Dendritic cell treated with granulocyte-macrophage colony-stimulating factor and Interleukin-4, amounts not matched to agents 40 ng/mL and 50 ng/mL, for 4 days (primary cell): ENCODE measurements around the gene PRM2.

Experiments
- H3K27ac Mint-ChIP-seq: one replicate; pipeline ENCODE4 v1.8.0; 2022; ENCODE audit warnings: mild to moderate bottlenecking, mixed read lengths
- H3K27me3 Mint-ChIP-seq: one replicate; pipeline ENCODE4 v1.8.0; 2022; ENCODE audit warnings: mild to moderate bottlenecking, mixed read lengths
- H3K36me3 Mint-ChIP-seq: one replicate; pipeline ENCODE4 v1.8.0; 2022; ENCODE audit warnings: low read depth, mixed read lengths
- H3K4me1 Mint-ChIP-seq: one replicate; pipeline ENCODE4 v1.8.0; 2022; ENCODE audit warnings: low read depth, mixed read lengths
- H3K4me3 Mint-ChIP-seq: one replicate; pipeline ENCODE4 v1.8.0; 2022; ENCODE audit warnings: mild to moderate bottlenecking, moderate library complexity, mixed read lengths
- H3K9me3 Mint-ChIP-seq: one replicate; pipeline ENCODE4 v1.8.0; 2022; ENCODE audit warnings: mixed read lengths
- intact Hi-C: fragments of 100-400 bp; cut with micrococcal nuclease; formaldehyde crosslinking; loops from one replicate; pipeline ENCODE4 v1.15.0; 2022

The PRM2 gene

DNA sequence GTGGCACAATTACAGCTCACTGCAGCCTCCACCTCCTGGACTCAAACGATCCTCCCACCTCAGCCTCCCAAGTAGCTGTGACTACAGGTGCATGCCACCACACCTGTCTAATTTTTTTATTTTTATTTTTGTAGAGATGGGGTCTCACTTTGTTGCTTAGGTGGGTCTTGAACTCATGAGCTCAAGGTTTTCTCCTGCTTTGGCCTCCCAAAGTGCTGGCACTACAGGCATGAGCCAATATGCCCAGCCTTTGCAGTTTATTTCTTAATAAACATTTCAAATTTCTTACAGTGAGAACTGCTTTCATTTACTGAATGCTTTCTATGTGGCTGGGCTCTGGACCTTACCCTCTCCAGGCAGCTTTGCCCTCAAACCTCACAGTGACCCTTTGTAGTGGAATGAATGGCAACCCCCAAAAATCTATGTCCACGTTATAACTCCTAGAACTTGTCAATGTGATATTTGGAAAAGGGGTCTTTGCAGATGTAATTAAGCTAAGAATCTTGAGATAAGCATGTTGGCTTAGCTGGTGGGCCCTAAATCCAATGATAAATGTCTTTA, 5.6 kb downstream of the PRM2 start:
- Mint-ChIP-seq H3K27me3 (peaks cover 40% of the 10 kb centered on the region), H3K4me1 (peaks cover 42% of the 10 kb centered on the region), H3K36me3 (no peaks in the 10 kb centered on the region), H3K27ac (peak overlapping the region; percentile 24), H3K9me3 (no peaks in the 10 kb centered on the region), H3K4me3 (no peak overlapping the region)
- intact Hi-C loops: no loop called here

- Mint-ChIP-seq H3K36me3 (no peaks in the 10 kb centered on the region), H3K27me3 (peaks cover 30% of the 10 kb centered on the region), H3K27ac (peak within 1 kb of the TSS; percentile 24), H3K9me3 (no peaks in the 10 kb centered on the region), H3K4me3 (no peak within 1 kb of the TSS), H3K4me1 (peaks cover 57% of the 10 kb centered on the region)
- intact Hi-C loops: no loop called here
Observed at GRCh38 chr16:11268921-11269375, 7.3 kb downstream of the PRM2 start, which contains the start of gene TNP2. TSS of gene TNP2 (minus strand) at chr16:11269325. CDS start at chr16:11269262, 63 bp downstream.

- Mint-ChIP-seq H3K9me3 (no peaks in the 10 kb centered on the region), H3K4me1 (peaks cover 42% of the 10 kb centered on the region), H3K27me3 (peaks cover 36% of the 10 kb centered on the region), H3K27ac (peak overlapping the region; percentile 64), H3K4me3 (no peak overlapping the region), H3K36me3 (no peaks in the 10 kb centered on the region)
- intact Hi-C loops: no loop called here
Observed at GRCh38 chr16:11265124-11265523, 11.2 kb downstream of the PRM2 start.

GRCh38 chr16:11264155-11264832, 12.0 kb downstream of the PRM2 start:
- Mint-ChIP-seq H3K27me3 (peaks cover 40% of the 10 kb centered on the region), H3K27ac (peak overlapping the region; percentile 47), H3K36me3 (no peaks in the 10 kb centered on the region), H3K4me3 (no peak overlapping the region), H3K4me1 (peaks cover 41% of the 10 kb centered on the region), H3K9me3 (no peaks in the 10 kb centered on the region)
- intact Hi-C loops: no loop called here

DNA sequence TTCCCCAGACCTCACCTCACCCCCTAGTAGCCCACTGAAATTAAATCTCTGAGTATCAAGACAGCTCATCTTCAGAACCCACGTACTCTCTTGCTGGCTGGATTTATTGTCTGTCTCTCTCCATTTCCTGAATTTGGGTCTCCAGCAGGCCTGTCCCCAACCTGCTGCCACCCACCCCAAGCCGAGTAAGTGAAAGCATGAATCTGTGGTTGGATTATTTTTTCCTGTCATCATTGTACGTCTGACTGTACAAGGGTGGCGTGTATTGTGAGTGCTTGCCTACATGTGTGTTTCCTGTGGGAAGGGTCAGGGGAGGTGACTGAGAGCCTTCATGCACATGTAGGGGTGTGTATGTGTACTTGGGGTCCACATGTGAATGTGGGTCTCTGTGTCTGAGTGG, 12.5 kb downstream of the PRM2 start:
- intact Hi-C loops: no loop called here
- Mint-ChIP-seq H3K4me1 (peaks cover 46% of the 10 kb centered on the region), H3K4me3 (no peak overlapping the region), H3K36me3 (no peaks in the 10 kb centered on the region), H3K9me3 (no peaks in the 10 kb centered on the region), H3K27me3 (peaks cover 37% of the 10 kb centered on the region), H3K27ac (peak overlapping the region; percentile 47)

GRCh38 chr16:11262915-11263314, 13.4 kb downstream of the PRM2 start:
- H3K36me3 Mint-ChIP-seq: no peaks in the 10 kb centered on the region
- H3K27ac Mint-ChIP-seq: no peak overlapping the region
- intact Hi-C loops: no loop called here

GRCh38 chr16:11260596-11260966, 15.7 kb downstream of the PRM2 start:
- Mint-ChIP-seq H3K36me3 (peaks cover 7% of the 10 kb centered on the region), H3K27ac (peak overlapping the region; percentile 69), H3K27me3 (peaks cover 23% of the 10 kb centered on the region), H3K9me3 (no peaks in the 10 kb centered on the region), H3K4me1 (peaks cover 61% of the 10 kb centered on the region), H3K4me3 (no peak overlapping the region)
- intact Hi-C loops: no loop called here

More at GRCh38 chr16:11262915-11263314, 13.4 kb downstream of the PRM2 start:
- no peak overlapping the region for H3K4me3 Mint-ChIP-seq
- peaks cover 29% of the 10 kb centered on the region for H3K27me3 Mint-ChIP-seq
- no peaks in the 10 kb centered on the region for H3K9me3 Mint-ChIP-seq
- H3K4me1 Mint-ChIP-seq: peaks cover 54% of the 10 kb centered on the region

GRCh38 chr16:11259655-11260595, 16.4 kb downstream of the PRM2 start:
- Mint-ChIP-seq H3K27ac (peak overlapping the region; percentile 69), H3K4me3 (no peak overlapping the region), H3K4me1 (peaks cover 54% of the 10 kb centered on the region), H3K36me3 (peaks cover 13% of the 10 kb centered on the region), H3K27me3 (peaks cover 23% of the 10 kb centered on the region), H3K9me3 (no peaks in the 10 kb centered on the region)
- intact Hi-C loops: loop anchor here (5.0 to 10.0 kb wide), 2 partner anchors 37 to 125 kb away; no protein-coding TSS in a partner anchor

DNA sequence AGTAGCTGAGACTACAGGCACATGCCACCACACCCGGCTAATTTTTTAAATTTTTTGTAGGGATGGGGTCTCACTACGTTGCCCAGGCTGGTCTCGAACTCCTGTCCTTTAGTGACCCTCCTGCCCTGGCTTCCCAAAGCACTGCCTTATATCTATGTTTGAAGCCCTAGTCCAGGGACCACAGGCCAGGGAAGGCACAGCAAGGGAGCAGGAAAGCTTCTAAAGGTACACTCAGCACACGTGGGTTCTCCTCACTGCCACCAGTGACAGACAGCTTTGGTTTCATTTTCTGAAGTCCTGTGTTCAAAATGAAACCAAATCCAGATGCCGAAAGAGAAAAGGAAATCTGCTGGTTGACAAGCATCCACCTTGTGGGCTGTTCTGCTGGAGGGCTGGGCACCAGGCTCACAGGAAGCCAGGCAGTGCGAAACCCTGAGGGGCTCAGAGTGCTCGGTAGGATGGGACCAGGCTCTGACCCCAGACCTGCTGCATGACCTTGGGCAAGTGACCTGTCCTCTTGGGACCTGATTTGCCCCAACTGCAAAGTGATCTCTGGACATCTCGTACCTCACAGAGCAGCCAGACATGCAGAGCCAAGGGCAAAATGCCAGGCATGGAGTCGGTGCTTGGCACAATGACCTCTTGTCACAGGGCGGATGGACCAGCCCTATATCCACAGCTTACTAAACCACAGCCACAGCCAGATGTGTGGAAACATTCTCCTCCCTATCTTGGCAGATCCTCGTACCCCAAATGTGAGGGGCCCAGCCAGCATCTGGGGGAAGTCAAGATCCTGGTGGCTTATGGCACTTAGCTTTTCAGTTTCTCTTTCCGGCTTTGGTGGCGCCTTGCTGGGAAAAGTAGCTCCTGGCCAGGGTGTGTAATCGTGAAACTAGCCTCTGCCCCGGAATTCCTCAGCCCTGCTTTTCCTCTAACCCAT, 17.5 kb downstream of the PRM2 start:
- Mint-ChIP-seq H3K4me3 (peak overlapping the region; percentile 2), H3K36me3 (peaks cover 24% of the 10 kb centered on the region), H3K27ac (peak overlapping the region; percentile 69), H3K4me1 (peaks cover 45% of the 10 kb centered on the region), H3K27me3 (peaks cover 23% of the 10 kb centered on the region), H3K9me3 (no peaks in the 10 kb centered on the region)
- intact Hi-C loops: loop anchor here (5.0 to 10.0 kb wide), 2 partner anchors 38 to 124 kb away; no protein-coding TSS in a partner anchor

DNA sequence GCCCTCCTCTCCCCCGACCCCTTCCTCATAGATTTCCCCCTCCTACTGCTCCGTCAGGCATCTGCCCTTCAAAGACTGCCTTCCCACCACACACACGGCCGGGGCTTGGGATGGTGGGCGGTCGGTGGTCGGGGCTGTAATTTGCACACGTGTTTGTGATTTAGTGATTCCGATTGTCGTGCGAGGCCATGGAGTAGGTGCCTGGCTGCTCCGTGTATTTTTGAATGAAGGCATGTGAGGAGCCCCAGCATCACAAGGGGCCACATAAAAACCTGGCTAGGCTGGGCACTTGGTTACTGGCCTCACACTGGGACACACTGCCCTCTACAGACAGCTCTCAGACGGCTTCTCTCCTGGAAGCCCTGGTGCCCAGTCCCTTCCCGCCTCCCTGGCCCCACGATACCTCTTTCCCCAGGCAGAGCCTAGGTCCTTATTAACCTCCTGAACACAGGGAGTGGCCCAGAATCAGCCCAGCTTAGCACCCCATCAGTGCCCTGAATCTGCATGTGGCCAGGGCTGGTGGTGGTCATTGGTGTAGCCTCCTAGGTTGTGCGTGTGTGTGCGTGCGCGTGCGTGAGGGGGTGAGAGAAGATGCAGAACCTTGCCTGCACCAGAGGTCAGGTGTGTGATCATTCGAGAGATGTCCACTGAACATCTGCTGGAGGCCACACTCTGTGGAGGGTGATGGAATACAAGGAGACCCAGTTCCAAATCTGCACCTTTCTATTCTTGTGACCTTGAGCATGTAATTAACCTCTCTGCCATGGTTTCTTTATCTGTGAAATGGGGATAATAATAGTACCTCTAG, 18.9 kb downstream of the PRM2 start:
- Mint-ChIP-seq H3K27ac (peak overlapping the region; percentile 99), H3K27me3 (peaks cover 18% of the 10 kb centered on the region), H3K36me3 (peaks cover 39% of the 10 kb centered on the region), H3K9me3 (no peaks in the 10 kb centered on the region), H3K4me1 (peaks cover 46% of the 10 kb centered on the region), H3K4me3 (peak overlapping the region; percentile 99)
- intact Hi-C loops: loop anchor here (1.0 to 10.0 kb wide), 4 partner anchors 40 to 123 kb away; no protein-coding TSS in a partner anchor

GRCh38 chr16:11256661-11257130, 19.6 kb downstream of the PRM2 start:
- H3K9me3 Mint-ChIP-seq: no peaks in the 10 kb centered on the region
- peaks cover 46% of the 10 kb centered on the region for H3K36me3 Mint-ChIP-seq
- H3K4me3 Mint-ChIP-seq: peak overlapping the region; percentile 99
- H3K4me1 Mint-ChIP-seq: peaks cover 51% of the 10 kb centered on the region
- peaks cover 16% of the 10 kb centered on the region for H3K27me3 Mint-ChIP-seq
- intact Hi-C loops: loop anchor here (1.0 to 10.0 kb wide), 5 partner anchors 41 to 122 kb away; no protein-coding TSS in a partner anchor
- H3K27ac Mint-ChIP-seq: peak overlapping the region; percentile 99
